HepG2 (cell line): ENCODE measurements around the gene MAP3K2.

Experiments
- CTCF ChIP-seq: sonication (generic); formaldehyde crosslinking; IDR thresholded peaks from 2 replicates; pipeline ENCODE4 v1.5.0; 2020; ENCODE audit warnings: mild to moderate bottlenecking, missing genetic modification reagents, moderate library complexity
- HNRNPUL1 ChIP-seq: fragments of 200-400 bp; formaldehyde crosslinking; IDR thresholded peaks from 2 replicates; pipeline ENCODE4 v1.6.1; 2017; ENCODE audit warnings: low read depth, mild to moderate bottlenecking, low read length, moderate library complexity
- TF ChIP-seq, protein P1 (sequence below): IDR thresholded peaks from 2 replicates; pipeline ENCODE4 v1.6.1; 2012; ENCODE audit warnings: inconsistent platforms

- no peak for TF ChIP-seq CTCF (CRISPR knock-in tag)
- TF ChIP-seq, protein P1, sequence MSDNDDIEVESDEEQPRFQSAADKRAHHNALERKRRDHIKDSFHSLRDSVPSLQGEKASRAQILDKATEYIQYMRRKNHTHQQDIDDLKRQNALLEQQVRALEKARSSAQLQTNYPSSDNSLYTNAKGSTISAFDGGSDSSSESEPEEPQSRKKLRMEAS = no peak
- no peak for TF ChIP-seq HNRNPUL1
Measured at GRCh38 chr2:127398239-127398590, 10.4 kb upstream of the MAP3K2 start.
